GM12878 (cell line): Measurements from ENCODE around the gene ATP6V0E2. TPM values are rescaled to one million over a fixed set of nuclear protein-coding genes. Genes with fewer than 3 reads are reported as not detected.
A peak's percentile ranks its signal among the peaks of the same experiment; 100 is the strongest.

Experiments
- ATAC-seq: fragments of 200-7000 bp; cut with Tn5 transposase; 3 replicates; pipeline ENCODE4 v1.9.1; 2020; ENCODE audit warnings: mild to moderate bottlenecking, moderate library complexity
- Bru-seq: library from RNA; stranded (reverse); fragments of 400-500 nt; gene quantifications from one replicate; lab custom pipeline; 2021; lab: Mats Ljungman, UMichigan
- BruChase-seq, 2 experiments: library from RNA; stranded (reverse); fragments of 400-500 nt; gene quantifications; one replicate each; lab custom pipeline; 2021; lab: Mats Ljungman, UMichigan
- BruUV-seq: library from RNA; stranded (reverse); fragments of 400-500 nt; replicated peaks from 2 replicates; lab custom pipeline; 2021; lab: Mats Ljungman, UMichigan
- CTCF ChIA-PET: fragments of 300-600 bp; sonication (Branson Sonifier 250); formaldehyde crosslinking; extraction: SDS; loops from one replicate; lab custom pipeline; 2021; ENCODE audit warnings: inconsistent platforms; lab: Yijun Ruan, JAX
- POLR2A ChIA-PET: fragments of 350-600 bp; formaldehyde crosslinking; extraction: SDS; loops from one replicate; lab custom pipeline; 2021; ENCODE audit warnings: inconsistent platforms; lab: Charles Lee
- RAD21 ChIA-PET: fragments of 300-600 bp; sonication (Branson Sonifier 250); formaldehyde crosslinking; loops from one replicate; lab custom pipeline; 2023; ENCODE audit warnings: antibody characterized with exemption; ENCODE audit not compliant: unreplicated experiment; lab: Charles Lee
- SMC1A ChIA-PET: fragments of 300-600 bp; sonication (Branson Sonifier 250); formaldehyde crosslinking; loops from one replicate; lab custom pipeline; 2023; ENCODE audit not compliant: unreplicated experiment, uncharacterized antibody; lab: Charles Lee
- DNase-seq: peaks from one replicate; pipeline ENCODE4 v3.0.0-alpha.2; 2011; ENCODE audit warnings: low read depth, low spot score
- FAIRE-seq: peaks from 3 replicates; lab custom pipeline; 2011; peaks lifted over from hg19 to GRCh38; lab: Jason Lieb, UNC
- H2AFZ ChIP-seq: 2 replicates; pipeline ENCODE4 v1.6.0; 2011; ENCODE audit warnings: low read depth, low read length, control low read depth; ENCODE audit not compliant: control insufficient read depth
- H3K27ac ChIP-seq: 2 replicates; pipeline ENCODE4 v1.5.1; 2011; ENCODE audit warnings: control low read depth; ENCODE audit not compliant: control insufficient read depth, insufficient read depth
- H3K27me3 ChIP-seq, 2 experiments: replicated peaks in 1 of 2; 2 replicates each; pipeline versions ENCODE4 v1.6.0 to v1.6.1; 2011; ENCODE audit warnings: low read length in 1 of 2; ENCODE audit not compliant: control insufficient read depth in 2 of 2, insufficient read depth in 2 of 2
- H3K36me3 ChIP-seq, 2 experiments: 2 replicates each; pipeline ENCODE4 v1.5.1; 2011; ENCODE audit warnings: low read length in 1 of 2; ENCODE audit not compliant: control insufficient read depth in 2 of 2, insufficient read depth in 2 of 2
- H3K4me1 ChIP-seq: 2 replicates; pipeline ENCODE4 v1.6.1; 2011; ENCODE audit warnings: mild to moderate bottlenecking, low read length, moderate library complexity, mixed read lengths; ENCODE audit not compliant: control insufficient read depth, insufficient read depth
- H3K4me2 ChIP-seq: 2 replicates; pipeline ENCODE4 v1.6.0; 2011; ENCODE audit warnings: control low read depth; ENCODE audit not compliant: control insufficient read depth, insufficient read depth
- H3K4me3 ChIP-seq: fragments of 200-600 bp; sonication (generic); 2 replicates; pipeline ENCODE4 v1.5.1; 2016
- H3K79me2 ChIP-seq: 2 replicates; pipeline ENCODE4 v1.6.0; 2011; ENCODE audit warnings: low read length; ENCODE audit not compliant: control insufficient read depth, insufficient read depth
- H3K9ac ChIP-seq: 2 replicates; pipeline ENCODE4 v1.8.0; 2011; ENCODE audit warnings: low read length, control low read depth, mixed read lengths; ENCODE audit not compliant: control insufficient read depth, insufficient read depth
- H3K9me3 ChIP-seq: replicated peaks from 3 replicates; pipeline ENCODE4 v1.5.1; 2011; ENCODE audit warnings: mild to moderate bottlenecking, low read length; ENCODE audit not compliant: control insufficient read depth, insufficient read depth
- H4K20me1 ChIP-seq: 2 replicates; pipeline ENCODE4 v1.6.0; 2011; ENCODE audit not compliant: control insufficient read depth, insufficient read depth
- BCL11A ChIP-seq: IDR thresholded peaks from 2 replicates; pipeline ENCODE4 v1.6.1; 2011; ENCODE audit warnings: low read depth, low read length
- E4F1 ChIP-seq: fragments of 450-650 bp; IDR thresholded peaks from 2 replicates; pipeline ENCODE4 v1.6.1; 2018; ENCODE audit warnings: borderline replicate concordance, mild to moderate bottlenecking; ENCODE audit not compliant: partially characterized antibody
- EGR1 ChIP-seq, 2 experiments: IDR thresholded peaks; 1 replicate in 1 of 2; 2 replicates in 1 of 2; pipeline ENCODE4 v1.6.1; 2011 to 2012; ENCODE audit warnings: low read depth in 2 of 2, low read length in 2 of 2, borderline replicate concordance in 1 of 2, mild to moderate bottlenecking in 1 of 2, moderate library complexity in 1 of 2
- EP300 ChIP-seq, 2 experiments: fragments of 150-350 bp in 1 of 2; IDR thresholded peaks; 2 replicates each; pipeline ENCODE4 v1.6.1; 2011 to 2012; ENCODE audit warnings: low read depth in 2 of 2, low read length in 2 of 2, borderline replicate concordance in 1 of 2, improper control_type of control experiment in 1 of 2, inconsistent platforms in 1 of 2; ENCODE audit not compliant: control insufficient read depth in 1 of 2
- FOXM1 ChIP-seq: IDR thresholded peaks from 2 replicates; pipeline ENCODE4 v1.6.1; 2012; ENCODE audit warnings: low read depth, mild to moderate bottlenecking, inconsistent platforms, low read length, moderate library complexity
- NKRF ChIP-seq: fragments of 450-650 bp; conservative IDR thresholded peaks from 2 replicates; pipeline ENCODE4 v1.6.1; 2017; ENCODE audit warnings: mild to moderate bottlenecking, moderate library complexity
- POLR2A ChIP-seq: IDR thresholded peaks from 2 replicates; pipeline ENCODE4 v1.6.1; 2011; ENCODE audit warnings: low read depth, mild to moderate bottlenecking, low read length
- RAD21 ChIP-seq: IDR thresholded peaks from 2 replicates; pipeline ENCODE4 v1.6.1; 2011; ENCODE audit warnings: mild to moderate bottlenecking, low read depth, low read length, moderate library complexity; ENCODE audit not compliant: insufficient read depth
- RB1 ChIP-seq: fragments of 450-650 bp; formaldehyde crosslinking; IDR thresholded peaks from 2 replicates; pipeline ENCODE4 v1.6.1; 2017; ENCODE audit warnings: mild to moderate bottlenecking, borderline replicate concordance
- STAT3 ChIP-seq: IDR thresholded peaks from 2 replicates; pipeline ENCODE4 v1.6.1; 2011; ENCODE audit warnings: low read depth, low read length, improper control_type of control experiment
- ZBTB33 ChIP-seq: fragments of 450-650 bp; IDR thresholded peaks from 2 replicates; pipeline ENCODE4 v1.6.1; 2017; ENCODE audit warnings: mild to moderate bottlenecking
- WGBS: methylation state at CpG from one replicate; pipeline ENCODE4 v1.1.6; 2016; ENCODE audit warnings: low lambda C conversion rate; ENCODE audit not compliant: insufficient replicate concordance, insufficient coverage; ENCODE audit errors: missing lambda C conversion rate; 5-methylcytosine and 5-hydroxymethylcytosine counted together
- in situ Hi-C: fragments of 300-500 bp; cut with MboI; formaldehyde crosslinking; loops from 9 replicates; pipeline ENCODE4 v1.14.3; 2018; ENCODE audit warnings: mixed read lengths
- intact Hi-C: fragments of 100-400 bp; cut with micrococcal nuclease; formaldehyde crosslinking; loops from one replicate; pipeline ENCODE4 v1.14.2; 2022; ENCODE audit not compliant: unreplicated experiment
- long read RNA-seq, 2 experiments: library from polyadenylated mRNA; unstranded; transcript quantifications; one replicate each; pipeline ENCODE4 v2.0.0, GENCODE V29; 2019 to 2020
- polyA minus RNA-seq, 3 experiments: library from RNA; depleted of rRNA, polyadenylated mRNA; stranded (reverse); fragments of >200 nt; gene quantifications; 2 replicates each; pipeline ENCODE4 v1.2.3, GENCODE V29; 2011
- polyA plus RNA-seq, 11 experiments: library from polyadenylated mRNA; depleted of rRNA in 4 of 11; unstranded in 6 of 11; stranded (reverse) in 5 of 11; fragments of >200 nt; fragmentation: Nextera tagmentation in 4 of 11; fragmentation: Illumina TruSeq in 1 of 11; extraction: Ambion mirVana in 4 of 11; extraction: Trizol in 1 of 11; gene quantifications; 1 replicate in 1 of 11; 2 replicates in 10 of 11; pipeline versions ENCODE4 v1.2.1 to v1.2.3, GENCODE V29; 2011 to 2016; ENCODE audit warnings: inconsistent platforms in 2 of 11, missing spikeins in 2 of 11, low read depth in 1 of 11
- total RNA-seq, 4 experiments: library from RNA; depleted of rRNA in 3 of 4; stranded (reverse); fragments of >200 nt in 3 of 4; fragmentation: Illumina TruSeq in 1 of 4; extraction: Trizol in 1 of 4; gene quantifications; 2 replicates each; pipeline versions ENCODE4 v1.2.1 to v1.2.3, GENCODE V29; 2013 to 2021

The ATP6V0E2 gene
- 16.9 and 18.7 TPM in 2 replicates for total RNA-seq (2013; cell fraction: nucleolus; rRNA removed)
- total RNA-seq (2014; rRNA removed) (30.8 and 37.5 TPM in 2 replicates), total RNA-seq (2014; rRNA removed; fragmentation: Illumina TruSeq; extraction: Trizol) (14.1 and 16.3 TPM in 2 replicates), total RNA-seq (2021) (33.2 and 37.0 TPM in 2 replicates), polyA plus RNA-seq (2011; rRNA removed) (6.6 and 11.4 TPM in 2 replicates), polyA plus RNA-seq (2014; fragmentation: Illumina TruSeq; extraction: Trizol) (8.7 and 18.3 TPM in 2 replicates), polyA plus RNA-seq (2014; fragmentation: Nextera tagmentation; extraction: Ambion mirVana) (1 to 10 TPM; 1.5 to 1.8 TPM), polyA plus RNA-seq (2014; rRNA removed) (39.3 and 42.9 TPM in 2 replicates), polyA plus RNA-seq (2016; fragmentation: Nextera tagmentation; extraction: Ambion mirVana) (10 to 100 TPM; 51.0 to 54.7 TPM), polyA minus RNA-seq (2011; rRNA and poly(A)+ RNA removed) (6.5 and 13.9 TPM in 2 replicates), Bru-seq, nascent RNA (percentile 51 among the genes with signal in this experiment), BruChase-seq, experiment 1, labeled RNA remaining after a 6-hour chase (percentile 55 among the genes with signal in this experiment), BruChase-seq, experiment 2, labeled RNA remaining after a 2-hour chase (percentile 49 among the genes with signal in this experiment)
- 7.2 TPM for polyA plus RNA-seq (2011; ENCODE audit: low read depth)
- polyA plus RNA-seq (2011; cell fraction: cytosol; rRNA removed), result 30.1 and 36.5 TPM in 2 replicates
- 53.6 and 72.8 TPM in 2 replicates for polyA plus RNA-seq (2011; cell fraction: nucleus; rRNA removed)
- polyA plus RNA-seq (2012), result 15.1 and 21.7 TPM in 2 replicates
- polyA minus RNA-seq (2011; cell fraction: cytosol; rRNA and poly(A)+ RNA removed), result 8.4 and 16.0 TPM in 2 replicates
- 10.8 and 14.8 TPM in 2 replicates for polyA minus RNA-seq (2011; cell fraction: nucleus; rRNA and poly(A)+ RNA removed)
- long read RNA-seq, experiment 1, transcript ATP6V0E2-203 (4 exons, 2,722 nt), result major isoform, 43 of 63 reads
- long read RNA-seq, experiment 1, partial matches to known transcripts, result 2 of 63 reads
- long read RNA-seq, experiment 1, other reads (novel, unspliced or antisense), result 9 of 63 reads
- long read RNA-seq, experiment 2, transcript ATP6V0E2-203 (4 exons, 2,722 nt), result major isoform, 13 of 20 reads
- long read RNA-seq, experiment 2, partial matches to known transcripts, result 1 of 20 reads
- long read RNA-seq, experiment 2, other reads (novel, unspliced or antisense), result 5 of 20 reads

- in situ Hi-C loops, result no loop called here
- H3K4me2 ChIP-seq, result peak within 1 kb of the TSS; percentile 91
- peaks cover 7% of the 10 kb centered on the region for H3K79me2 ChIP-seq
- peak within 1 kb of the TSS; percentile 76 for H3K4me3 ChIP-seq
- ChIA-PET CTCF (no interaction called here), POLR2A (no interaction called here), RAD21 (no interaction called here), SMC1A (no interaction called here)
- H3K4me1 ChIP-seq, result peaks cover 51% of the 10 kb centered on the region
- peak; percentile 96 for ATAC-seq
- no peaks in the 10 kb centered on the region for H4K20me1 ChIP-seq
- TSS peak; percentile 92 for BruUV-seq
- H3K9ac ChIP-seq, result peak within 1 kb of the TSS; percentile 79
- no peaks in the 10 kb centered on the region for H3K27me3 ChIP-seq
- peak within 1 kb of the TSS; percentile 68 for H3K27ac ChIP-seq
- DNase-seq, result peak; percentile 73
- peak within 1 kb of the TSS; percentile 96 for H2AFZ ChIP-seq
- peak; percentile 90 for FAIRE-seq
- WGBS, result 2% methylated on average over 91 of the region's 93 CpGs
- no peaks in the 10 kb centered on the region for H3K36me3 ChIP-seq
- no peaks in the 10 kb centered on the region for H3K9me3 ChIP-seq
- intact Hi-C loops, result no loop called here
- no peak for TF ChIP-seq FOXM1
- peak; percentile 70 for TF ChIP-seq POLR2A
- TF ChIP-seq NKRF, result peak; percentile 62
- 0 out of 2 replicates have a peak, but pooled peaks have one; percentile 27 for TF ChIP-seq RB1
- TF ChIP-seq BCL11A, result no peak
- no peak for TF ChIP-seq STAT3
- no peak for TF ChIP-seq E4F1
- TF ChIP-seq RAD21, result no peak
- TF ChIP-seq ZBTB33, result no peak
- TF ChIP-seq EGR1 (IDR thresholded peaks at IDR 0.05; ENCODE audit: borderline replicate concordance in 1 of 2, low read depth in 2 of 2, low read length in 2 of 2), result no peak
- no peak for TF ChIP-seq EP300 (IDR thresholded peaks at IDR 0.05; ENCODE audit: borderline replicate concordance in 1 of 2, control insufficient read depth in 1 of 2, low read depth in 2 of 2, low read length in 2 of 2)
Observed at GRCh38 chr7:149873074-149873969, at the start of gene ATP6V0E2. Gene ATP6V0E2 (plus strand): TSS chr7:149873969. CDS start chr7:149874066, 97 bp downstream.
